ENCODE data around the gene ENTPD1.
"Not testable (repeated sequence)": the region's sequence is repeated elsewhere in the genome, so short reads cannot be mapped to it uniquely, and the experiment has no call there.

Gene ENTPD1

GRCh38 chr10:95756041-95756761 lies at the start of gene ENTPD1:
ENTPD1 (plus strand) TSS chr10:95756163; CDS start chr10:95756240, 77 bp downstream.
- DNase-seq: no peak

GRCh38 chr10:95706573-95706972 lies 49.4 kb upstream of the ENTPD1 start:
- no peak for DNase-seq

GRCh38 chr10:95706990-95707389 lies 49.0 kb upstream of the ENTPD1 start:
- DNase-seq: no peak

GRCh38 chr10:95711492-95711891 lies 44.5 kb upstream of the ENTPD1 start:
- DNase-seq: no peak

GRCh38 chr10:95716466-95716865 lies 39.5 kb upstream of the ENTPD1 start:
- no peak for DNase-seq

GRCh38 chr10:95716866-95717265 lies 39.1 kb upstream of the ENTPD1 start:
- no peak for DNase-seq

GRCh38 chr10:95720745-95721144 lies 35.2 kb upstream of the ENTPD1 start:
- not testable (repeated sequence) for DNase-seq

- DNase-seq: not testable (repeated sequence)
Observed at GRCh38 chr10:95722496-95722895, 33.5 kb upstream of the ENTPD1 start.

- no peak for DNase-seq
Observed at GRCh38 chr10:95728526-95728925, 27.4 kb upstream of the ENTPD1 start.

GRCh38 chr10:95729323-95730055 lies 26.5 kb upstream of the ENTPD1 start:
- no peak for DNase-seq

- no peak for DNase-seq
Observed at GRCh38 chr10:95730233-95730632, 25.7 kb upstream of the ENTPD1 start.

- peak; percentile 7 for DNase-seq
Observed at GRCh38 chr10:95732907-95733306, 23.1 kb upstream of the ENTPD1 start.

- no peak for DNase-seq
Observed at GRCh38 chr10:95739056-95739455, 16.9 kb upstream of the ENTPD1 start.

GRCh38 chr10:95741807-95742467 lies 14.0 kb upstream of the ENTPD1 start:
- peak; percentile 66 for DNase-seq

- DNase-seq: peak; percentile 86
Observed at GRCh38 chr10:95742485-95742884, 13.5 kb upstream of the ENTPD1 start.

- DNase-seq: no peak
Observed at GRCh38 chr10:95742962-95743535, 12.9 kb upstream of the ENTPD1 start.

GRCh38 chr10:95745501-95745900 lies 10.5 kb upstream of the ENTPD1 start:
- no peak for DNase-seq

- DNase-seq: no peak
Observed at GRCh38 chr10:95748349-95748748, 7.6 kb upstream of the ENTPD1 start.

- DNase-seq: no peak
Observed at GRCh38 chr10:95755511-95756004, 405 bp upstream of the ENTPD1 start.

- DNase-seq: no peak
Observed at GRCh38 chr10:95756809-95757684, 1.1 kb downstream of the ENTPD1 start.

- DNase-seq: peak; percentile 71
Observed at GRCh38 chr10:95758351-95759025, 2.5 kb downstream of the ENTPD1 start.

All from DMS53 (cell line).